Activated naive CD8-positive, alpha-beta T cell treated with anti-CD3 and anti-CD28 coated beads for 36 hours (primary cell): ENCODE measurements around the gene DSG4. TPM values are rescaled to one million over a fixed set of nuclear protein-coding genes. Genes with fewer than 3 reads are reported as not detected.
A peak's percentile ranks its signal among the peaks of the same experiment; 100 is the strongest.

Experiments used
- DNase-seq: peaks from one replicate; pipeline ENCODE4 v3.0.0; 2021
- H3K27ac Mint-ChIP-seq: one replicate; pipeline ENCODE4 v1.8.0; 2022; ENCODE audit warnings: mild to moderate bottlenecking, moderate library complexity, mixed read lengths
- H3K27me3 Mint-ChIP-seq: one replicate; pipeline ENCODE4 v1.8.0; 2022; ENCODE audit warnings: mild to moderate bottlenecking, mixed read lengths
- H3K36me3 Mint-ChIP-seq: one replicate; pipeline ENCODE4 v1.8.0; 2021; ENCODE audit warnings: mild to moderate bottlenecking, mixed read lengths
- H3K4me1 Mint-ChIP-seq: one replicate; pipeline ENCODE4 v1.8.0; 2021; ENCODE audit warnings: mixed read lengths
- H3K4me3 Mint-ChIP-seq: one replicate; pipeline ENCODE4 v1.8.0; 2022; ENCODE audit warnings: mild to moderate bottlenecking, moderate library complexity, mixed read lengths
- H3K9me3 Mint-ChIP-seq: one replicate; pipeline ENCODE4 v1.8.0; 2022; ENCODE audit warnings: mixed read lengths
- total RNA-seq, 2 experiments: library from RNA; stranded (reverse); gene quantifications; one replicate each; pipeline ENCODE4 v1.2.3, GENCODE V29; 2021

The DSG4 gene
- total RNA-seq, 2 experiments from 2014 or later: not detected

GRCh38 chr18:31399306-31400032 is 22.9 kb downstream of the DSG4 start:
- DNase-seq: no peak
- no peaks in the 10 kb centered on the region for H3K36me3 Mint-ChIP-seq
- H3K4me3 Mint-ChIP-seq: no peak overlapping the region
- peaks cover 3% of the 10 kb centered on the region for H3K27me3 Mint-ChIP-seq
- no peaks in the 10 kb centered on the region for H3K4me1 Mint-ChIP-seq
- H3K27ac Mint-ChIP-seq: no peak overlapping the region
- H3K9me3 Mint-ChIP-seq: no peaks in the 10 kb centered on the region

GRCh38 chr18:31401156-31402025 is 24.8 kb downstream of the DSG4 start:
- H3K27me3 Mint-ChIP-seq: peaks cover 3% of the 10 kb centered on the region
- no peak for DNase-seq
- H3K4me3 Mint-ChIP-seq: no peak overlapping the region
- H3K4me1 Mint-ChIP-seq: no peaks in the 10 kb centered on the region
- no peaks in the 10 kb centered on the region for H3K36me3 Mint-ChIP-seq
- H3K27ac Mint-ChIP-seq: no peak overlapping the region
- H3K9me3 Mint-ChIP-seq: no peaks in the 10 kb centered on the region

DNA sequence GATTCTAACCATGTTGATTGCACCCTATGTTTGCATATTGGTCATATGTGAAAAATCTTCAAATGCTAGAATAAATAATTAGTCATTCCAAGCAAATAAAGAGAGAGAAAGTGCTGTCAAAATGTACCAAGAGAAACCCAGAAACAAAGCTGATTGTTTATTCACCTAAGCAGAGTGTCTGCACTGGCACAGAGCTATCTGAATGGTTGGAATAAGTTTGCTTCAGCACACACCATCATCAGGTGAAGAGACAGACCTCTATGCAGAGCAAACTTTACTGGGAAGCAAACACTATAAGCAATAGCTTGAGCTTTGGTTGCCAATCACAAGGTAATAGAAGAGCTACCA is 25.4 kb downstream of the DSG4 start:
- H3K4me3 Mint-ChIP-seq: no peak overlapping the region
- no peak overlapping the region for H3K27ac Mint-ChIP-seq
- peaks cover 3% of the 10 kb centered on the region for H3K27me3 Mint-ChIP-seq
- DNase-seq: no peak
- no peaks in the 10 kb centered on the region for H3K36me3 Mint-ChIP-seq
- no peaks in the 10 kb centered on the region for H3K4me1 Mint-ChIP-seq
- no peaks in the 10 kb centered on the region for H3K9me3 Mint-ChIP-seq

DNA sequence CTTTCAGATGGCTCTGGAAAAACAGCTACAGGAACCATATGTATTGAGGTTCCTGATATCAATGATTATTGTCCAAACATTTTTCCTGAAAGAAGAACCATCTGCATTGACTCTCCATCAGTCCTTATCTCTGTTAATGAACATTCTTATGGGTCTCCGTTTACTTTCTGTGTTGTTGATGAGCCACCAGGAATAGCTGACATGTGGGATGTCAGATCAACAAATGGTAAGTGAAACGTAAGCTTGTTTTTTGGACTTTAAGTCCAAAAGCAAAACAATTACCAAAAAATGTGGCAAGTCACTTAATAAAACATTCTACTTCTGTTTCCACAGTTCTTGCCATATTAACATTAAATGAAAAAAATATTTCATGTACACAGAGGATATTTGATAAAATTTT is 26.8 kb downstream of the DSG4 start:
- no peak for DNase-seq
- Mint-ChIP-seq H3K4me3 (no peak overlapping the region), H3K4me1 (no peaks in the 10 kb centered on the region), H3K9me3 (no peaks in the 10 kb centered on the region), H3K27ac (no peak overlapping the region), H3K36me3 (no peaks in the 10 kb centered on the region), H3K27me3 (peaks cover 3% of the 10 kb centered on the region)

DNA sequence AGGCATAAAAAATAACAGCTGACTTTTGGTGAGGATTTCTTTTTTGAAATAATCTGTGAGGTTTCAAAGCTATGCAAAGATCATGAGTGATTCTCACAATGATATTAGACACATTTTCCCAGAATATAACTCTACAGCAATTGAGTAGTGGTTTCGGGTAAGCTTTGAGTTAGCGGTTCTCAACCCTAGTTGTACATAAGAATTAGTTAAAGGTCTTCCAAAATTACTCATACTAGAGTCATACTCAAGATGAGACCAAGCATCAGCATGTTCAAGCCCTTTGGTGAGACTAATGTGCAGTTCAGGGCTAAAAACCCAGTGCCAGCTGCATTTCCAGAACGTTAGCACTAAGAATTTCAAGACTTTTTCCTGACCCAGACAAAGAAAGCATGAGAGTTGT is 31.1 kb downstream of the DSG4 start:
- Mint-ChIP-seq H3K27ac (no peak overlapping the region), H3K4me1 (no peaks in the 10 kb centered on the region), H3K4me3 (no peak overlapping the region), H3K27me3 (peaks cover 5% of the 10 kb centered on the region), H3K9me3 (peaks cover 8% of the 10 kb centered on the region), H3K36me3 (no peaks in the 10 kb centered on the region)
- DNase-seq: no peak

DNA sequence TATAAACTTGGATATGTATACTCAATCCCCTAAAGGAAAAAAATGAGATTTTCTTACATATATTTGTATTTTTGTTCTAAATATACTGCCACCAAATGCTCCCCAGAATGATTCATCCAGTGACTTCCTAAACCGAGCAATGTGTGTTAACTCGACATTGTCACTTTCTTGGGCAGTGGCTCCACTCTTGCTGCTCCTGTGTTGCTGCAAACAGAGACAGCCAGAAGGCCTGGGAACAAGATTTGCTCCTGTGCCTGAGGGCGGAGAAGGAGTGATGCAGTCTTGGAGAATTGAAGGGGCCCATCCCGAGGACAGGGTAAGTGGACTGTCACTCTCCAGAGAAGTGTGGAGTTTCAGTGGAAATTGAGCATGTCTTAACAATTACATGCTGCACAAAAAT is 32.7 kb downstream of the DSG4 start:
- Mint-ChIP-seq H3K27me3 (peaks cover 5% of the 10 kb centered on the region), H3K4me1 (no peaks in the 10 kb centered on the region), H3K27ac (no peak overlapping the region), H3K4me3 (no peak overlapping the region), H3K9me3 (peaks cover 9% of the 10 kb centered on the region), H3K36me3 (no peaks in the 10 kb centered on the region)
- no peak for DNase-seq

GRCh38 chr18:31410716-31411483 is 34.3 kb downstream of the DSG4 start:
- H3K27me3 Mint-ChIP-seq: peaks cover 5% of the 10 kb centered on the region
- no peaks in the 10 kb centered on the region for H3K36me3 Mint-ChIP-seq
- no peaks in the 10 kb centered on the region for H3K4me1 Mint-ChIP-seq
- no peak overlapping the region for H3K27ac Mint-ChIP-seq
- peaks cover 12% of the 10 kb centered on the region for H3K9me3 Mint-ChIP-seq
- no peak for DNase-seq
- no peak overlapping the region for H3K4me3 Mint-ChIP-seq

DNA sequence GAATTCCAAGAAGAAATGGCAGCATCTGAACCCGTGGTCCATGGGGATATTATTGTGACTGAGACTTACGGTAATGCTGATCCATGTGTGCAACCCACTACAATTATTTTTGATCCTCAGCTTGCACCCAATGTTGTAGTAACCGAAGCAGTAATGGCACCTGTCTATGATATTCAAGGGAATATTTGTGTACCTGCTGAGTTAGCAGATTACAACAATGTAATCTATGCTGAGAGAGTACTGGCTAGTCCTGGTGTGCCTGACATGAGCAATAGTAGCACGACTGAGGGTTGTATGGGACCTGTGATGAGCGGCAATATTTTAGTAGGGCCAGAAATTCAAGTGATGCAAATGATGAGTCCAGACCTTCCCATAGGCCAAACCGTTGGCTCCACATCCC is 36.6 kb downstream of the DSG4 start:
- H3K4me3 Mint-ChIP-seq: no peak overlapping the region
- no peaks in the 10 kb centered on the region for H3K4me1 Mint-ChIP-seq
- peaks cover 5% of the 10 kb centered on the region for H3K27me3 Mint-ChIP-seq
- H3K36me3 Mint-ChIP-seq: no peaks in the 10 kb centered on the region
- H3K27ac Mint-ChIP-seq: no peak overlapping the region
- DNase-seq: no peak
- H3K9me3 Mint-ChIP-seq: peaks cover 12% of the 10 kb centered on the region

GRCh38 chr18:31417850-31418249 is 41.3 kb downstream of the DSG4 start:
- Mint-ChIP-seq H3K36me3 (no peaks in the 10 kb centered on the region), H3K27ac (no peak overlapping the region), H3K4me3 (no peak overlapping the region), H3K27me3 (no peaks in the 10 kb centered on the region), H3K4me1 (no peaks in the 10 kb centered on the region), H3K9me3 (peaks cover 4% of the 10 kb centered on the region)
- DNase-seq: no peak

DNA sequence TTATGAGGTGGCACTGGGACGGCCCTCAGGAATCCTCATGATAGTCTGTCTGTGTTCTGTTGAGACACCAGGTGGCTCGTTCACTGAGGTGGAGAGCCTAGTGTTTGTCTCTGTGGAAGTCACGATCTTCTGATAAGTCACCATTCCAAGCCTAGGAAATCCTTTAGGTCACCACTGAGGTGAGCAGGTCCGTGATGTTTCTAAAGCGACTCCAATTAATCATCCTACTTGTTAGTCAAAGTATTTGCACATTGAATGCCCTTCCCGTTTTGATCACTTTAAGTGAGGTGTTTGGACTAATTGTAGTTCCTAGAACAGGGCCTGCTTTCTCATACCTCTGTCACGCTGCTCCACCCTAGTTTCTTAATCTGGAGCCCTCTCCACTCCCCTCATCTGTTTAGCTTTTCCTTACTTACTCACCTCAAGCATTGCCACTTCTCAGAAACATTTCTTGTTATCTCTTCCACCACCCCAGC is 42.9 kb downstream of the DSG4 start:
- Mint-ChIP-seq H3K36me3 (no peaks in the 10 kb centered on the region), H3K4me3 (no peak overlapping the region), H3K4me1 (no peaks in the 10 kb centered on the region), H3K9me3 (peaks cover 3% of the 10 kb centered on the region), H3K27me3 (no peaks in the 10 kb centered on the region), H3K27ac (no peak overlapping the region)
- DNase-seq: no peak

- H3K4me3 Mint-ChIP-seq: no peak overlapping the region
- no peaks in the 10 kb centered on the region for H3K27me3 Mint-ChIP-seq
- no peaks in the 10 kb centered on the region for H3K36me3 Mint-ChIP-seq
- peaks cover 3% of the 10 kb centered on the region for H3K9me3 Mint-ChIP-seq
- no peak overlapping the region for H3K27ac Mint-ChIP-seq
- no peaks in the 10 kb centered on the region for H3K4me1 Mint-ChIP-seq
- DNase-seq: no peak
Measured at GRCh38 chr18:31420032-31420431, 43.5 kb downstream of the DSG4 start.

- no peak overlapping the region for H3K27ac Mint-ChIP-seq
- peaks cover 3% of the 10 kb centered on the region for H3K9me3 Mint-ChIP-seq
- no peak overlapping the region for H3K4me3 Mint-ChIP-seq
- DNase-seq: no peak
- H3K4me1 Mint-ChIP-seq: no peaks in the 10 kb centered on the region
- H3K36me3 Mint-ChIP-seq: no peaks in the 10 kb centered on the region
- no peaks in the 10 kb centered on the region for H3K27me3 Mint-ChIP-seq
Measured at GRCh38 chr18:31420524-31420923, 43.9 kb downstream of the DSG4 start.

GRCh38 chr18:31424383-31424988 is 47.9 kb downstream of the DSG4 start:
- Mint-ChIP-seq H3K27ac (no peak overlapping the region), H3K27me3 (no peaks in the 10 kb centered on the region), H3K4me3 (no peak overlapping the region), H3K9me3 (no peaks in the 10 kb centered on the region), H3K36me3 (no peaks in the 10 kb centered on the region), H3K4me1 (no peaks in the 10 kb centered on the region)
- peak; percentile 3 for DNase-seq

DNA sequence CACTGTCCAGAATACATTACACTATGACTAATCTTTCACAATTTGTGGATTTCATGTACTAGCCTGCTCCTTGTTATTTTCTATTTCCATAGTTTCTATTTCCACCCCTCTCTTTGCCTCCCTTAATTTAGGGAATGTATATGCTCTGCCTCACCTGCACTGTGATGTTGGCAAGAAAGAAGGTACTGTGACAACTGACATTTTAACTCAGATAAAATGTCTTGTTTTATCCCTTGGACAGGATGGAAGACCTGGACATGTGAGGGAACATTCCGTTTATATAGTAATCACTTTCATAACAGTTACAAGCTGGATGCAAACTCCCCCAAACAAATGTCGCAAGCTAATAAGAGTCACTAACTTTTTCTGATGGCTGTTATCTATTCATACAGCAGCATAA is 49.4 kb downstream of the DSG4 start:
- Mint-ChIP-seq H3K4me1 (no peaks in the 10 kb centered on the region), H3K9me3 (no peaks in the 10 kb centered on the region), H3K36me3 (no peaks in the 10 kb centered on the region), H3K27me3 (no peaks in the 10 kb centered on the region), H3K27ac (no peak overlapping the region), H3K4me3 (no peak overlapping the region)
- DNase-seq: no peak

DNA sequence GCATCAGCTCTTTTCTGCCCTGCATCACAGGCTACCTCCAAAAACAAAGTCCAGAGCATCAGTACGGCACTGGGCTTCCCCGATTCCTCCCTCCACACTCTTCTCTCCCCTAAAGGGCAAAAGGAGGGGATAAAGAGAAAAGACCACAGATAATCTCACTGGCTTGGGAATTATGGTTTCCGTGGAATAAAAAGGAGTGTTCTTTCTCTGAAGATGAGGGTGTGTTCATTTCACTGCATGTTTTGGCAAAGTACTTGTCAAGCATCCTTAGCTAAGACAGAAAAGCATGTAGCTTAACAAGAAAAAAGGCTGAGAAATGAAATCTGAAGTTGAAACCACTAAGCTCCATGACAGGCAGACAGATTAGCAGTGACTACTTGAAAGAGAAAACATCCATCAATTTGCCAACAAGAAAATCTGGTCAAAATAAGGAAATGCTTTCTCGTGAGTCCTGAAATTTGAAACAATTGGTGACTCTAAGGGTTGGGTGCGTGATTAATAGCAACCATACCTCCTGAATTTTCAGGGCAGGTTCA is 50.4 kb downstream of the DSG4 start:
- Mint-ChIP-seq H3K27ac (no peak overlapping the region), H3K4me1 (no peaks in the 10 kb centered on the region), H3K9me3 (no peaks in the 10 kb centered on the region), H3K27me3 (no peaks in the 10 kb centered on the region), H3K4me3 (no peak overlapping the region), H3K36me3 (no peaks in the 10 kb centered on the region)
- no peak for DNase-seq
